GM12873 (cell line): Measurements from ENCODE around the gene EEF1AKMT3.
A peak's percentile ranks its signal among the peaks of the same experiment; 100 is the strongest.

Experiments
- TF ChIP-seq, protein P1 (sequence below): IDR thresholded peaks from 2 replicates; pipeline ENCODE4 v1.5.1; 2012; ENCODE audit warnings: low read depth, mild to moderate bottlenecking, moderate library complexity, low read length, control low read depth; ENCODE audit not compliant: insufficient read depth; ENCODE audit errors: missing control alignments

The EEF1AKMT3 gene

DNA sequence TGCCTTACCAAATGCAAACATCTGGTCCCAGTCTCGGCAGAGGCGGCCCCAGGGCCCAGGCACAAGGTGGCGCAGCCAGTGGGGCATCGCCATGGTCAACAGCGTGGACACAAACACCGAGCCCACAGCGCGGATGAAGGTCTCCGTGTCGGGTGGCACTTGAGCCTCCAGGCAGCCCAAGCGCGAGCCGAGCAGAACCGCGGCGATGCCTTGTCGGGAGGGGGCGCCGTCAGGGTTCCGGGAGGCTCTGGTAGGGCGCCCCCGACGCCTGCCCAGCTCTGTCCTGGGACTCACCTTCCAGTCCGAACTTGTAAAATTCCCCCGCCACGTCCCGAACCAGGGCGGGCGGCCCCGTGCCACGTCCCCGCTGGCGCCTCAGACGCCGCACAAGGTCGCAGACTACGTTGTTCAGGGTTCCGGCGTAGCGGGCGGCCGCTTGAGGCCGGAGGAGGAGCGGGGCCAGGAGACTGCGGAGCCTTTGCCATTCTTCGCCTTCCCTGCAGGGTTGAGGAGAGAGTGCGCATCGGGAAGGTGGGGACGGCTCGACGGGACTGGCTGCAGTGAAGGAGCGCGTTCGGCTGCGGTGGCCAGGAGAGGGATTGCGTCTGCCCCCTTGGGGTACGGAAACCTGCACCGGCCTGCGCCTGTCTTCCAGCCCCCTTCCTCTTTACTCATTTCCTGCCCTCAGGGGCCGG lies 7.3 kb upstream of the EEF1AKMT3 start:
- TF ChIP-seq, protein P1, sequence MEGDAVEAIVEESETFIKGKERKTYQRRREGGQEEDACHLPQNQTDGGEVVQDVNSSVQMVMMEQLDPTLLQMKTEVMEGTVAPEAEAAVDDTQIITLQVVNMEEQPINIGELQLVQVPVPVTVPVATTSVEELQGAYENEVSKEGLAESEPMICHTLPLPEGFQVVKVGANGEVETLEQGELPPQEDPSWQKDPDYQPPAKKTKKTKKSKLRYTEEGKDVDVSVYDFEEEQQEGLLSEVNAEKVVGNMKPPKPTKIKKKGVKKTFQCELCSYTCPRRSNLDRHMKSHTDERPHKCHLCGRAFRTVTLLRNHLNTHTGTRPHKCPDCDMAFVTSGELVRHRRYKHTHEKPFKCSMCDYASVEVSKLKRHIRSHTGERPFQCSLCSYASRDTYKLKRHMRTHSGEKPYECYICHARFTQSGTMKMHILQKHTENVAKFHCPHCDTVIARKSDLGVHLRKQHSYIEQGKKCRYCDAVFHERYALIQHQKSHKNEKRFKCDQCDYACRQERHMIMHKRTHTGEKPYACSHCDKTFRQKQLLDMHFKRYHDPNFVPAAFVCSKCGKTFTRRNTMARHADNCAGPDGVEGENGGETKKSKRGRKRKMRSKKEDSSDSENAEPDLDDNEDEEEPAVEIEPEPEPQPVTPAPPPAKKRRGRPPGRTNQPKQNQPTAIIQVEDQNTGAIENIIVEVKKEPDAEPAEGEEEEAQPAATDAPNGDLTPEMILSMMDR, result peak; percentile 50

DNA sequence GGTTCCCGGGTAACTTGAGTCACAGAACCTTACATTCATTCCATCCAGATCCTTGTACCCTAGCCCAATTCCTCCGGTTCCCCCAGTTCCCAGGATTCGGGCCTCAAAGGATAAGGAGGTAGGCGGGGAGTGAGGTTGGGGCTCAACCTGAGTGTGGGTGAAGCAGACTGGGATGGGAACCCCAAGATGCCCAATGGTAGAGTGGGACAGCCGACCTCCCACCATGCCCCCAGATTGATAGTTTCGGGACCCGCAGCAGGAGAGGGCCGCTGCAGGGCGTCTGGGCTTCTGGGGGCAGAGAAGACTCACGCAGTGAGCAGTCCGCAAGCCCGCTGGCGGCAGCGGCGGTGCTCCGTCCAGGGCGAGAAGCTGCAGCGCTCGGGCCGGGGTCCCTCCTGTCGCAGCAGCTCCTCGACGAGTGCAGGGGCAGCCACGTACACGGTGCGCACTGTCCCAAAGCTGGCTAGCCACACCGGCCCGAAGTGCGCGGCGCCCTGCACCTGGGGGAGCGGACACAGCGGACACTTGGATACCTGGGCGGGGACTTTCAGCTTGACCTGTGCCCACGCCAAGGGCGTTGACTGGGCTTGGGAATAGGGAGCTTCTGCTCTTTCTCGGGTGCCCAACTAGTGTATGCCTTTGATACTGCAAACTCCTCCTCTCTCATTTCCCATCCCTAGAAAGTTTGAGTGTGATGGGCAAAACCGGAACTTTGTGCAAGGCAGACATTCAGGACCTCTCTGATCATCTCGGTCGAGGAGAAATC lies 6.5 kb upstream of the EEF1AKMT3 start:
- TF ChIP-seq, protein P1, result no peak

DNA sequence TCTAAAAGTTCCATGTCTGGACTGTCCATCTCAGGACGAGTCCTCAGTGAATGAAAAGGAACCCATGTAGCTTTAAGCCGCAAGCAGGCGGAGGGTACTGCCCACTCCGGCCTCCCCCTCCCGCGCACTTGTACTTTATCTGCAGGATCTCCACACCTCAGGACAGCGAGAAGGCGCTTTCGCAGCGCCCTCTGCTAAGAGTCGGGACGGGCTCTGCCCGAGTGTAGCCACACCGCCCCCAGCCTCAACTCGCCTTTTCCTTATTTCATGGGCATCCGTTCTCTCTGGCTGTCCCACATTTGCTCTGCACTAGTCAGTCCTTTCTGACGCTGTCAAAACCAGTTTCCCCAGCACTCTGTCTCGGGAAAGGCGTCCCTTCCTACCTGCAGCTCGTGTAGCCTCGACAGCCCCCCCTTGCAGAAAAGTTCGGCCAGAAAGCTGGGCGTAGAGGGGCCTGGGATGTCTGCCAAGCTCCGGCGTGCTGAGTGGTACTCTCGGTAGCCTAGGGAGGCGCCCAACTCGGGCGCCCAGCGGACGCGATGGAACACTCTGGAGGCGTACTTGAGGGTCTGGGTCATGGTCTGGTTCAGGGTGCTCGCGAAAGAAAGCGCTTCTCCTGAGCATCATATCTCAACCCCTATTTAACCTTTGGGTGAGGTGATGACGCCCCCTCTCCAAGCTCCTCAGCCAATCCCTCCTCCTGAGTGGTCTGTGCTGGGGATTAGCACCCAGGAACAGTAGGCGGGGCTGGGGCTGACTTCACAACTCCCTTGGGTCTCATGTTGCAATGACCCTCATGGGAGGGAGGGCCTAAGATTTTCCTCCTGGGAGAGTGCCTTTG lies 5.7 kb upstream of the EEF1AKMT3 start, which contains the start of gene CYP27B1:
Gene CYP27B1 (minus strand): TSS at position 615 of the 841 bp plus-strand sequence. CDS start 37 bp downstream, at position 578.
- TF ChIP-seq, protein P1, result no peak

DNA sequence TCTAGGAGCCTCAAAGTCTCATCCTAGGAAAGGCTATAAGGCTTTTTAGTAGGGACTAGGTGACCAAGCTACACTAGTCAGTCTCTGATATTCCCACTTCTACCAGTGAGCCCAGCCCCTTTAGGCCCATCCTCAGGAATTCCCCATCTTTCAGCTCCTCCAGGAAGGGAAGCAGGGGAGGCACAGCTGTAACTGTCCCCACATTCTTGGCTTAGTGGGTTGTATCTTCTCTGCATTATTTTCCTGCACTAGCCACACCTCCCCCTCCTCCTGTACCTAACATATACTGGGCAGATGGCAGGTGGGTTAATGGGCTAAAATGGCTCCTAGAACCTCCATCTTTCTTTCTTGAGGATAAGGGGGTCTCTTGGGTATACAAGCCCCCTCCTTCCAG lies 5.1 kb upstream of the EEF1AKMT3 start:
- TF ChIP-seq, protein P1, result no peak

DNA sequence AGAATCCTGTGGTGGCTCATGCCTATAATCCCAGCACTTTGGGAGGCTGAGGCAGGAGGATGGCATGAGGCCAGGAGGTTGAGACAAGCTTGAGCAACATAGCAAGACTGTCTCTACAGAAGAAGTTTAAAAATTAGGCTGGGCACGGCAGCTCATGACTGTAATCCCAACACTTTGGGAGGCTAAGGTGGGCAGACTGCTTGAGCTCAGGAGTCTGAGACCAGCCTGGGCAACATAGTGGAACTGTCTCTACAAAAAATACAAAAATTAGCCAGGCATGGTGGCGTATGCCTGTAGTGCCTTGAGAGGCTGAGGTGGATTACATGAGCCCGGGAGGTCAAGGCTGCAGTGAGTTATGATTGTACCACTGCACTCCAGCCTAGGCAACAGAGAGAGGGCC lies 4.5 kb upstream of the EEF1AKMT3 start:
- TF ChIP-seq, protein P1, result no peak

DNA sequence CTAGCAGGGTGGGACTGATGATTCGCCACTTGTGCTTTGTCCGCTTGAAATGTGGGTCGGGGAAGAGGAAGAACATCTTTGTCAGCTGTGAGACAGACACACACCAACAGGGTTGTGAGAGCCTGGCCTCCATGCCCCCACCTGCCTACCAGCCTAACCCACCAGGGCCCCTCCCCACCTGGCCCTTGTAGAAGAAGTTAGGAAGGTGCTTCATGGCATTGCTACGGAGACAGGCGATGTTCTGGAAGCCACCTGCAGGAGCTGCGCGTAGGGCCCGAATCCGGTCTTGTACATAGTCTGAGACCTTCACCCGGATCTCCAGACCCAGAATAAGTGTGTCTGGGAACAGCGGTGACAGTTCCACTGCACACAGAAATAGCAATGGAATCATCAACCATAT lies 2.8 kb upstream of the EEF1AKMT3 start:
- TF ChIP-seq, protein P1, result no peak

DNA sequence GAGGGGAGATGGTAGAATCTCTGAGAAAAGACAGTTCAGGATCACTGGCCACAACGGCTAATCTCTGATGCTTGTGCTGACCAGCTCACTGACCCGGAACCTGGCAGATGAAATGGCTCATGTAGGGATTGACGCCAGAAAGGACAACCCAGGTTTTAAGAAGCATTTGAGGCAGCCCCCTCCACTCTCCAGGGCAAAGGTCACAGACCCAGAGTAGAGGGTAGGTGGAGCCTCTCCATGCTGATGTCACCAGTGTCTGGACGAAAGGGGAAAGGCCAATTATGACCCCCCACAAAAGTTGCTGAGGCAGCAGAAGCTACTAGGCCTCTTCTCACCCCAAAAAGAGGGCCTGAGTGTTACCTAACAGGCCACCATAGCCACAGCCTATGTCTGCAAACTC lies 1.7 kb upstream of the EEF1AKMT3 start:
- TF ChIP-seq, protein P1, result no peak
